ENCODE data around the gene SMC1A.

SMC1A gene

DNA sequence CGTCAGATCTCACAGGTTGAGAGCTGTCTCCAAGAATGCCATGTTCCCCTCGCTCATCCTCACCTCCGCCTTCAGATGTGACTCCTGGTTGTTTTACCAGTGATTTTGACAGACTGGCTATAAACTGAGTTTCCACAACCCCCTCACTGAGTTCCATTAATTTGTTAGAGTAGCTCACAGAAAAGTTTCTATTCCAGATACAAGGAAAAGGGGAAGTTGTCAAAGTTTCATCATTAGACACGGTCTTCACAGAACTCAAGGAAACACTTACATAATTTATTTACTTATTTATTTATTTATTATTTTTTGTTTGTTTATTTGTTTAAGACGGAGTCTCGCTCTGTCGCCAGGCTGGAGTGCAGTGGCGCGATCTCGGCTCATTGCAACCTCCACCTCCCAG is 85.4 kb downstream of the SMC1A start:
- no peak for DNase-seq (ENCODE audit: low spot score)

- no peak for DNase-seq (ENCODE audit: low spot score)
Measured at GRCh38 chrX:53333853-53334252, 88.6 kb downstream of the SMC1A start.

- DNase-seq (ENCODE audit: low spot score) = no peak
Measured at GRCh38 chrX:53332204-53332603, 90.2 kb downstream of the SMC1A start.

DNA sequence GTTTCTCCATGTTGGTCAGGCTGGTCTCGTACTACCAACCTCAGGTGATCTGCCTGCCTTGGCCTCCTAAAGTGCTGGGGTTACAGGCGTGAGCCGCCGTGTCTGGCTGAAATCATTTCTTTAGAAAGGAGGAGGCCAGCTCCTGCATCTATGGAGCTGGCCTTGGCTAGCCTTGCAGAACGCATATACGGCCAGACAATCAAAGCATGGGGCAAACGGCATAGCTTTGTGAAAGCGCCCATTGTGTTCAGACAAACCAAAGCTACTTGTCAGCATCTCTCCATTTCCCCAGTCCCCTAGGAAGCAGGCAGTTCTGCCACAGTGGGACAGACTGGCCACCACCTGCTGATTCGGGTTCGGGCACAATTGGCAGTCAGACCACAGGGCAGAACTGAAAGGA is 92.1 kb downstream of the SMC1A start:
- no peak for DNase-seq (ENCODE audit: low spot score)

DNA sequence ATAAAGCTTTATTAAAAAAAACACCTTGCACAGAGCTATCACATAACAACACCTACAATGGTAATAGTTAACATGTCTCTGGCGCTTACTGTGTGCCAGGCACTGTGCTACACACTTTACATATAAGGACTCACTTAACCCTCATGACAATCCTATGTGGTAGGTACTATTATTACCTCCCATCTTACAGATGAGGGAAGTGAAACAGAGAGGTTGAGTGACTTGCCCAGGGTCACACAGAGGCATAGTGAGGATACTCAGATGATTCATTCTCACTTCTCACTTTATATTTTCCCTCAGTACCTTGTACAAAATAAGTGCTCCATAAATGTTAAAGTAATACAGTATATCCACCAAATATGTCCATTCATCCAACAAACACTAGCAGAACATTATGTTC is 97.7 kb downstream of the SMC1A start:
- DNase-seq (ENCODE audit: low spot score) = no peak
